ENCODE data around the gene NATD1. TPM values are rescaled to one million over a fixed set of nuclear protein-coding genes. Genes with fewer than 3 reads are reported as not detected.

Gene NATD1
- total RNA-seq = 3.8 and 9.4 TPM in 2 replicates

GRCh38 chr17:21252796-21253645 lies at the start of gene NATD1:
Gene NATD1 (minus strand): TSS chr17:21253410. CDS start chr17:21253264, 146 bp downstream.

GRCh38 chr17:21284319-21285163 lies 31.3 kb upstream of the NATD1 start, which contains the start of gene MAP2K3:
Gene MAP2K3 (plus strand): TSS chr17:21284711. CDS start chr17:21284921, 210 bp downstream.

GRCh38 chr17:21214015-21214776 lies 39.0 kb downstream of the NATD1 start, which contains the start of gene TMEM11:
Gene TMEM11 (minus strand): TSS chr17:21214161. CDS start chr17:21214152, 9 bp downstream.

Other genes starting within 250 kb of the NATD1 start
- gene USP22, start 210.4 kb downstream of the NATD1 start, total RNA-seq = 286 and 368 TPM in 2 replicates
- gene DHRS7B, start 126.4 kb downstream of the NATD1 start, total RNA-seq = 15.4 TPM in 2 replicates
- gene TMEM11, start 39.2 kb downstream of the NATD1 start, total RNA-seq = 20.4 and 25.1 TPM in 2 replicates
- gene MAP2K3, start 31.3 kb upstream of the NATD1 start, total RNA-seq = 37.4 and 41.5 TPM in 2 replicates
- 0.15 and 3.6 TPM in 2 replicates for gene KCNJ12, start 122.9 kb upstream of the NATD1 start, total RNA-seq

Data from smooth muscle cell of trachea (primary cell).